AG04450 (cell line): Measurements from ENCODE around the gene C2orf76. TPM values are rescaled to one million over a fixed set of nuclear protein-coding genes. Genes with fewer than 3 reads are reported as not detected.

Experiments
- CTCF ChIA-PET: fragments of 300-600, 350-600 bp; formaldehyde crosslinking; extraction: SDS; loops from one replicate; lab custom pipeline; 2022; ENCODE audit warnings: antibody characterized with exemption, inconsistent platforms; lab: Charles Lee
- POLR2A ChIA-PET: fragments of 350-600 bp; formaldehyde crosslinking; extraction: SDS; loops from one replicate; lab custom pipeline; 2021; ENCODE audit warnings: antibody characterized with exemption, inconsistent platforms; lab: Yijun Ruan, JAX
- DNase-seq: peaks from one replicate; pipeline ENCODE4 v3.0.0-alpha.2; 2011; ENCODE audit warnings: low read depth, low spot score
- H3K27ac ChIP-seq: one replicate; pipeline ENCODE4 v1.5.1; 2012; ENCODE audit warnings: low read depth, low read length, control low read depth
- H3K27me3 ChIP-seq: one replicate; pipeline ENCODE4 v1.6.0; 2012; ENCODE audit warnings: low read length; ENCODE audit not compliant: control insufficient read depth, insufficient read depth
- H3K4me3 ChIP-seq: 2 replicates; pipeline ENCODE4 v1.5.1; 2011; ENCODE audit warnings: mild to moderate bottlenecking, low read depth, low read length, control low read depth
- H3K9me3 ChIP-seq: 2 replicates; pipeline ENCODE4 v1.5.1; 2012; ENCODE audit warnings: low read length; ENCODE audit not compliant: control insufficient read depth, insufficient read depth
- CTCF ChIP-seq: IDR thresholded peaks from 2 replicates; pipeline ENCODE4 v1.5.1; 2011; ENCODE audit warnings: low read depth, low read length, control low read depth, inconsistent platforms
- polyA plus RNA-seq: library from polyadenylated mRNA; depleted of rRNA; stranded (reverse); fragments of >200 nt; gene quantifications from 2 replicates; pipeline ENCODE4 v1.2.3, GENCODE V29; 2011

Gene C2orf76
- polyA plus RNA-seq, 1 experiment, result 26.5 TPM

- Histone ChIP-seq H3K27me3 (no peaks in the 10 kb centered on the region), H3K27ac (no peak overlapping the region), H3K4me3 (no peak overlapping the region), H3K9me3 (no peaks in the 10 kb centered on the region)
- TF ChIP-seq CTCF, result no peak
- POLR2A ChIA-PET, result no interaction called here
- DNase-seq, result no peak
- CTCF ChIA-PET, result no interaction called here
Measured at GRCh38 chr2:119339562-119339923, 27.1 kb downstream of the C2orf76 start.

GRCh38 chr2:119338826-119339561, 27.6 kb downstream of the C2orf76 start:
- DNase-seq, result no peak
- POLR2A ChIA-PET, result no interaction called here
- Histone ChIP-seq H3K9me3 (no peaks in the 10 kb centered on the region), H3K27me3 (no peaks in the 10 kb centered on the region), H3K4me3 (no peak overlapping the region), H3K27ac (no peak overlapping the region)
- no peak for TF ChIP-seq CTCF
- CTCF ChIA-PET, result no interaction called here

DNA sequence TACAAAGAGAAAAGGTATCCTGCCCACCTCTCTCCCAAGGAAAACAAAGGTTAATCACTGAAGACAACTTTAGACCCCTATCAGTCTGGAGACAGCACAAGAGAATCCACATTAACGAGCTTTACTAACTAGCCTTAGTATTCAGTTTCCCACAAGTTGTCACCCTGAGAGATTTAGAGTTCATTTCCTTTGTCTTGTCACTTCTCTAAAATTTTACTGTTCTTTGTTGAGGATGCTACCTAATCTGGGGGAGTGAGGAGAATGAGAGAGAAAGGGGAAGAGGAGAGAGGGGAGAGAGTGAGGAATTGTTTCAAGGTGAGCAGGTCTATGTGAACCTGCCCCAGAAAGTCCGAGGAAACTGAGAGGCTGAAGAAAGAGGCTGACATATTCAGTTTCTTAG, 28.4 kb downstream of the C2orf76 start:
- no peak overlapping the region for H3K27ac ChIP-seq
- no peaks in the 10 kb centered on the region for H3K9me3 ChIP-seq
- H3K27me3 ChIP-seq, result no peaks in the 10 kb centered on the region
- no peak for DNase-seq
- H3K4me3 ChIP-seq, result no peak overlapping the region
- no peak for TF ChIP-seq CTCF
- ChIA-PET POLR2A (no interaction called here), CTCF (no interaction called here)

GRCh38 chr2:119337749-119338148, 28.9 kb downstream of the C2orf76 start:
- POLR2A ChIA-PET, result no interaction called here
- no peaks in the 10 kb centered on the region for H3K9me3 ChIP-seq
- no peak overlapping the region for H3K4me3 ChIP-seq
- CTCF ChIA-PET, result no interaction called here
- no peak for DNase-seq
- TF ChIP-seq CTCF, result no peak
- H3K27ac ChIP-seq, result no peak overlapping the region
- H3K27me3 ChIP-seq, result no peaks in the 10 kb centered on the region

GRCh38 chr2:119333833-119334232, 32.8 kb downstream of the C2orf76 start:
- H3K9me3 ChIP-seq, result no peaks in the 10 kb centered on the region
- H3K27me3 ChIP-seq, result no peaks in the 10 kb centered on the region
- no peak for TF ChIP-seq CTCF
- DNase-seq, result no peak
- no peak overlapping the region for H3K27ac ChIP-seq
- ChIA-PET CTCF (no interaction called here), POLR2A (no interaction called here)
- no peak overlapping the region for H3K4me3 ChIP-seq
